Fibroblast of lung (primary cell): Measurements from ENCODE around the gene SLC26A6. TPM values are rescaled to one million over a fixed set of nuclear protein-coding genes. Genes with fewer than 3 reads are reported as not detected.

Experiments used
- DNase-seq, 2 donors: peaks; one replicate each; pipeline versions ENCODE4 v3.0.0 to v3.0.0-alpha.2; 2010; ENCODE audit warnings: low read depth in 2 of 2
- H2AFZ ChIP-seq: 2 replicates; pipeline ENCODE4 v1.5.1; 2012; ENCODE audit warnings: low read length, control low read depth, inconsistent platforms
- H3K27ac ChIP-seq: 2 replicates; pipeline ENCODE4 v1.5.1; 2011; ENCODE audit warnings: low read length, control low read depth; ENCODE audit not compliant: insufficient read depth
- H3K27me3 ChIP-seq: 2 replicates; pipeline ENCODE4 v1.5.1; 2011; ENCODE audit warnings: mild to moderate bottlenecking, low read length; ENCODE audit not compliant: control insufficient read depth, insufficient read depth
- H3K36me3 ChIP-seq: 2 replicates; pipeline ENCODE4 v1.5.1; 2011; ENCODE audit warnings: low read length; ENCODE audit not compliant: control insufficient read depth, insufficient read depth
- H3K4me1 ChIP-seq: 2 replicates; pipeline ENCODE4 v1.5.1; 2011; ENCODE audit warnings: low read length; ENCODE audit not compliant: control insufficient read depth, insufficient read depth; ENCODE audit errors: extremely low read depth
- H3K4me2 ChIP-seq: 2 replicates; pipeline ENCODE4 v1.5.1; 2011; ENCODE audit warnings: low read length, control low read depth; ENCODE audit not compliant: insufficient read depth; ENCODE audit errors: extremely low read depth
- H3K4me3 ChIP-seq, 4 experiments: fragments of 200-600 bp in 1 of 4; sonication (generic) in 1 of 4; replicated peaks in 1 of 4; 2 replicates each; pipeline ENCODE4 v1.5.1; 2011 to 2016; ENCODE audit warnings: low read length in 4 of 4, low read depth in 3 of 4, mild to moderate bottlenecking in 3 of 4, control low read depth in 2 of 4, inconsistent platforms in 1 of 4, mixed read lengths in 1 of 4; ENCODE audit not compliant: insufficient read depth in 1 of 4; ENCODE audit errors: control extremely low read depth in 1 of 4
- H3K79me2 ChIP-seq: 2 replicates; pipeline ENCODE4 v1.5.1; 2012; ENCODE audit warnings: mild to moderate bottlenecking, low read length, inconsistent platforms; ENCODE audit not compliant: control insufficient read depth, insufficient read depth
- H3K9ac ChIP-seq: 2 replicates; pipeline ENCODE4 v1.5.1; 2011; ENCODE audit warnings: mild to moderate bottlenecking, low read length, control low read depth; ENCODE audit not compliant: insufficient read depth
- H3K9me3 ChIP-seq: 2 replicates; pipeline ENCODE4 v1.5.1; 2012; ENCODE audit warnings: low read depth, low read length; ENCODE audit not compliant: control insufficient read depth, insufficient read depth
- H4K20me1 ChIP-seq: 2 replicates; pipeline ENCODE4 v1.5.1; 2011; ENCODE audit warnings: low read length; ENCODE audit not compliant: control insufficient read depth, insufficient read depth; ENCODE audit errors: extremely low read depth
- EZH2 ChIP-seq: IDR thresholded peaks from 2 replicates; pipeline ENCODE4 v1.5.1; 2012; ENCODE audit warnings: low read length, control low read depth, mild to moderate bottlenecking; ENCODE audit errors: missing control alignments
- polyA plus RNA-seq, 2 donors: library from polyadenylated mRNA; depleted of rRNA in 1 of 2; stranded (reverse) in 1 of 2; unstranded in 1 of 2; fragments of >200 nt; gene quantifications; 2 replicates each; pipeline ENCODE4 v1.2.1, GENCODE V29; 2011 to 2012; ENCODE audit warnings: missing spikeins in 1 of 2
- total RNA-seq: library from RNA; depleted of rRNA; stranded (reverse); fragments of >200 nt; gene quantifications from 2 replicates; pipeline ENCODE4 v1.2.1, GENCODE V29; 2014
- TF ChIP-seq, protein P1 (sequence below), 2 donors: IDR thresholded peaks in 1 of 2; conservative IDR thresholded peaks in 1 of 2; 1 replicate in 1 of 2; 2 replicates in 1 of 2; pipeline ENCODE4 v1.5.1; 2011 to 2012; ENCODE audit warnings: low read length in 2 of 2, control low read depth in 1 of 2, inconsistent platforms in 1 of 2, low read depth in 1 of 2, mild to moderate bottlenecking in 1 of 2

SLC26A6 gene
- total and polyA plus RNA-seq, 2 donors (not counting 1 experiment from before 2014, with no cell fraction given): 20.9 to 36.3 TPM

DNA sequence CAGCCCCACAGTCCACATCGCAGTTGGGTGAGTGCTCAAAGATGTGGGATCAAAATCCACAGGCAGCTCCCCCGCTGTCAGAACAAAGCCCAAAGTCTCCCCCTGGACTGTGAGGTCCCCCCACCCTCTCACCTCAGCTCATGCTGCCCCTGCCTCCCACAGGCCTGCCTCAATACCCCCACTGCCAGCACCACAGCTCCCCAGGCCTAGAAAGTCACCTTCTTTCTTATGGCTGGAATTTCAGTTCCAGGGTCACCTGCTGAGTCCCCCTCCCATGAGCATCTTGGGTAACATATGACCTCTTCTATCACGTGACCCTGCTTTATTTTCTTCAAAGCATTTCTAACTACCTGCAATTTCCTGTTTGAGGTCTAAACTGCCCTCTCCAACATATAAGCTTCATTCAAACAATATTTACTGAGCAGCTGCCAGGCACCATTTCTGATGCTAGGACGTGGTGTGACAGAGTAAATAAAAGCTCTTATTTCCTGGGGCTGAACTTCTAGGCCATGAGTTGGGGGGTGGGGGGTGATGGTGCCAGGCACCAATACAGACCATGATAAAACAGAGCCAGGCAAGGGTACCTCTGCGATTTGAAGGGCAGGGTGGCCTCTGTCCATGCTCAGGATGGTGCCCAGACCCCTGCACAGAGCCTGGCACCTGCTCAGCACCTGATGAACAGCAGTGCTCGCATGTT is 11.3 kb downstream of the SLC26A6 start:
- H3K4me3 ChIP-seq: no peak overlapping the region
- H2AFZ ChIP-seq: no peak overlapping the region
- no peaks in the 10 kb centered on the region for H3K79me2 ChIP-seq
- no peaks in the 10 kb centered on the region for H4K20me1 ChIP-seq
- no peaks in the 10 kb centered on the region for H3K4me1 ChIP-seq
- DNase-seq: no peak
- TF ChIP-seq EZH2: no peak
- TF ChIP-seq, protein P1, sequence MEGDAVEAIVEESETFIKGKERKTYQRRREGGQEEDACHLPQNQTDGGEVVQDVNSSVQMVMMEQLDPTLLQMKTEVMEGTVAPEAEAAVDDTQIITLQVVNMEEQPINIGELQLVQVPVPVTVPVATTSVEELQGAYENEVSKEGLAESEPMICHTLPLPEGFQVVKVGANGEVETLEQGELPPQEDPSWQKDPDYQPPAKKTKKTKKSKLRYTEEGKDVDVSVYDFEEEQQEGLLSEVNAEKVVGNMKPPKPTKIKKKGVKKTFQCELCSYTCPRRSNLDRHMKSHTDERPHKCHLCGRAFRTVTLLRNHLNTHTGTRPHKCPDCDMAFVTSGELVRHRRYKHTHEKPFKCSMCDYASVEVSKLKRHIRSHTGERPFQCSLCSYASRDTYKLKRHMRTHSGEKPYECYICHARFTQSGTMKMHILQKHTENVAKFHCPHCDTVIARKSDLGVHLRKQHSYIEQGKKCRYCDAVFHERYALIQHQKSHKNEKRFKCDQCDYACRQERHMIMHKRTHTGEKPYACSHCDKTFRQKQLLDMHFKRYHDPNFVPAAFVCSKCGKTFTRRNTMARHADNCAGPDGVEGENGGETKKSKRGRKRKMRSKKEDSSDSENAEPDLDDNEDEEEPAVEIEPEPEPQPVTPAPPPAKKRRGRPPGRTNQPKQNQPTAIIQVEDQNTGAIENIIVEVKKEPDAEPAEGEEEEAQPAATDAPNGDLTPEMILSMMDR (conservative IDR thresholded peaks at IDR 0.05 in 1 of 2, IDR thresholded peaks at IDR 0.05 in 1 of 2; ENCODE audit: low read depth in 1 of 2, low read length in 2 of 2): no peak
- H3K4me2 ChIP-seq: no peak overlapping the region
- peaks cover 12% of the 10 kb centered on the region for H3K36me3 ChIP-seq
- no peak overlapping the region for H3K9ac ChIP-seq
- H3K27ac ChIP-seq: no peak overlapping the region
- H3K9me3 ChIP-seq: no peaks in the 10 kb centered on the region
- H3K27me3 ChIP-seq: no peaks in the 10 kb centered on the region

DNA sequence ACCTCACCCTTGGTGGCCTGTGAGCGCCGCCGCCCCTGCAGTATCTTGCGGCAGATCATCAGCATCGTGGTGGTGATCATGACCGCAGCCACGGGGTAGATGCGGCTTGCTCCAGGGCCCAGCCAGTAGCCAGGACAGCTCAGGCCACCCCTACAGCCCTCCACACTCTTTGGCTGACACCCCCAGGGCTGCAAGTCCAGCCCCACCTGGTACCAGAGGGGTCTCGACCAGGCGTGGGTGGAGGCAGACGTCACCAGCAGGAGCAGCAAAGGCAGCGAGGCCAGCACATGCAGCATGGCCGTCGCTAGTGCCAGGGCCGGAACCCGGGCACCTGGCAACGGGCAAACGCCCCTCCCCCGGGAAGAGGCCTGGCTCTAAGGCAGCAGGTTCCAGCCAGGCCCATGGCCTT is 13.8 kb downstream of the SLC26A6 start, which contains the start of gene TMEM89:
Gene TMEM89, minus strand, starts transcription at position 309 of the 409 bp plus-strand sequence. Its CDS starts 13 bp downstream, at position 296.
- Histone ChIP-seq H3K9ac (no peak within 1 kb of the TSS), H3K36me3 (peaks cover 7% of the 10 kb centered on the region), H3K9me3 (no peaks in the 10 kb centered on the region), H3K27me3 (no peaks in the 10 kb centered on the region), H4K20me1 (no peaks in the 10 kb centered on the region), H3K27ac (no peak within 1 kb of the TSS), H2AFZ (no peak within 1 kb of the TSS), H3K79me2 (no peaks in the 10 kb centered on the region), H3K4me2 (no peak within 1 kb of the TSS), H3K4me3 (no peak within 1 kb of the TSS), H3K4me1 (no peaks in the 10 kb centered on the region)
- TF ChIP-seq, protein P1 (conservative IDR thresholded peaks at IDR 0.05 in 1 of 2, IDR thresholded peaks at IDR 0.05 in 1 of 2; ENCODE audit: low read depth in 1 of 2, low read length in 2 of 2): no peak
- no peak for TF ChIP-seq EZH2
- no peak for DNase-seq

DNA sequence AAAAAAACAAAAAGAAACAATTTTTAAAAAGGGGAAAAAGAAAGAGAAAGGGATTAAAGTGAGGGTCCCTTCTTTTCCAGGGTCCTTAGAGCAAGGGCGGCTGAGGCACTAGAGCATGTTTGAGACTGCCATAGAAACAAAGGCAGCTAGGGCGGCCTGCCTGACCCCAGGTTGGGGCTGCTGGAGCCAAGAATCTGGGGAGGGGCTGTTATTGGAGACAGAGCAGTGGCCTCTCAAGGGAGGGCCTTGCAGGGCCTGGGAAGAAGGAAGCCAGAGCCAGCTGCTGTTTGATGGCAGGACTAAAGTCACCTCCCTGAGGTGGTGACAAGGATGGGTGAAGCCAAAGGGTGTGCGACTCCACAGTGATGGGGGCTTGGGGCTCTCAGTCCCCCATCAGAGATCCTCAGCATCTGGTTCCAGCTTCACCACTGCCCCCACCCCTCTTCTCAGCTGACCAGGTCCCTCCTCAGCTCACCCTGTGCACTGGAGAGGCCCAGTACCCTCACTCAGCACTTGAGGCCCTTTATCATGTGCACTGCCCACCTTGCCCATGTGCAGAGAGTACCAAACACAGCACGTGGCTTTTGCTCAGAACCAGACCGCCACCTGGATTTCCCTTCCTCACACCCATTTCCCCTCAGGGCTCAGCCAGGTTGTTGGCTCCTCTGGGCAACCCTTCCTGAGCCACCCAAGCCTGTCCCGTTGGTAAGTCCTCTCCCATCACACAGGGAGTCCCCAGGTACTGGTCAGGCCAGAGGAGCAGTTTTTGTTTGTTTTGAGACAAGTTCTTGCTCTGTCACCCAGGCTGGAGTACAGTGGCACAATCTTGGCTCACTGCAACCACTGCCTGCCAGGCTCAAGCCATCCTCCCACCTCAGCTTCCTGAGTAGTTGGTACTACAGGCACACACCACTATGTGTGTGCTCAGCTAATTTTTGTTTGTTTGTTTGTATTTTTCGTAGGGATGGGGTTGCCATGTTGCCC is 15.4 kb downstream of the SLC26A6 start:
- DNase-seq: no peak
- no peak overlapping the region for H3K27ac ChIP-seq
- no peaks in the 10 kb centered on the region for H3K79me2 ChIP-seq

More for the DNA sequence above, 15.4 kb downstream of the SLC26A6 start:
- Histone ChIP-seq H3K4me2 (no peak overlapping the region), H3K9me3 (no peaks in the 10 kb centered on the region), H3K9ac (no peak overlapping the region), H3K4me1 (no peaks in the 10 kb centered on the region), H4K20me1 (no peaks in the 10 kb centered on the region), H3K27me3 (no peaks in the 10 kb centered on the region), H2AFZ (no peak overlapping the region), H3K4me3 (no peak overlapping the region), H3K36me3 (peaks cover under 1% of the 10 kb centered on the region)
- TF ChIP-seq, protein P1 (conservative IDR thresholded peaks at IDR 0.05 in 1 of 2, IDR thresholded peaks at IDR 0.05 in 1 of 2; ENCODE audit: low read depth in 1 of 2, low read length in 2 of 2): no peak
